HepG2 (cell line): ENCODE data around the gene TMEM14B. TPM values are rescaled to one million over a fixed set of nuclear protein-coding genes. Genes with fewer than 3 reads are reported as not detected.

Experiments used
- AHDC1 ChIP-seq: sonication (generic); formaldehyde crosslinking; IDR thresholded peaks from 2 replicates; pipeline ENCODE4 v1.5.1; 2020; ENCODE audit warnings: mild to moderate bottlenecking, missing genetic modification reagents, borderline replicate concordance
- AKNA ChIP-seq: sonication (generic); formaldehyde crosslinking; IDR thresholded peaks from 2 replicates; pipeline ENCODE4 v1.4.0; 2020; ENCODE audit warnings: missing genetic modification reagents, borderline replicate concordance
- FOXK2 ChIP-seq: fragments of 450-650 bp; IDR thresholded peaks from 2 replicates; pipeline ENCODE4 v1.6.1; 2016
- HNF1A ChIP-seq, 2 experiments: sonication (generic) in 1 of 2; formaldehyde crosslinking in 1 of 2; IDR thresholded peaks; 2 replicates each; pipeline versions ENCODE4 v1.4.0 to v1.6.1; 2016 to 2020; ENCODE audit warnings: borderline replicate concordance in 1 of 2, low read depth in 1 of 2, mild to moderate bottlenecking in 1 of 2, missing genetic modification reagents in 1 of 2
- JUNB ChIP-seq: sonication (generic); formaldehyde crosslinking; IDR thresholded peaks from 2 replicates; pipeline ENCODE4 v1.8.0; 2022; ENCODE audit warnings: missing genetic modification reagents, mild to moderate bottlenecking, borderline replicate concordance
- KDM2A ChIP-seq: sonication (generic); formaldehyde crosslinking; IDR thresholded peaks from 2 replicates; pipeline ENCODE4 v1.4.0; 2020; ENCODE audit warnings: low read depth, missing genetic modification reagents, borderline replicate concordance
- MEIS1 ChIP-seq: sonication (generic); formaldehyde crosslinking; IDR thresholded peaks from 2 replicates; pipeline ENCODE4 v1.9.0; 2021; ENCODE audit warnings: mild to moderate bottlenecking, missing genetic modification reagents, moderate library complexity, borderline replicate concordance
- NFYB ChIP-seq: sonication (generic); formaldehyde crosslinking; IDR thresholded peaks from 2 replicates; pipeline ENCODE4 v1.4.0; 2020; ENCODE audit warnings: missing genetic modification reagents
- PAX8 ChIP-seq: sonication (generic); formaldehyde crosslinking; IDR thresholded peaks from 2 replicates; pipeline ENCODE4 v1.8.0; 2022; ENCODE audit warnings: mild to moderate bottlenecking, missing genetic modification reagents, borderline replicate concordance
- ZBTB14 ChIP-seq: sonication (generic); formaldehyde crosslinking; IDR thresholded peaks from 2 replicates; pipeline ENCODE4 v1.4.0; 2020; ENCODE audit warnings: missing genetic modification reagents
- ZBTB43 ChIP-seq: sonication (generic); formaldehyde crosslinking; conservative IDR thresholded peaks from 2 replicates; pipeline ENCODE4 v1.4.0; 2020; ENCODE audit warnings: missing genetic modification reagents
- polyA plus RNA-seq, 8 experiments: library from polyadenylated mRNA; depleted of rRNA in 3 of 8; stranded (reverse) in 7 of 8; unstranded in 1 of 8; fragments of >200 nt; fragmentation: Illumina TruSeq in 4 of 8; extraction: Trizol in 4 of 8; gene quantifications; 2 replicates each; pipeline versions ENCODE4 v1.2.1 to v1.2.3, GENCODE V29; 2011 to 2016; ENCODE audit warnings: low read depth in 4 of 8, missing spikeins in 1 of 8, mixed read lengths in 1 of 8; ENCODE audit not compliant: insufficient read depth in 1 of 8
- total RNA-seq, 5 experiments: library from RNA; depleted of rRNA; stranded (reverse); fragments of >200 nt; fragmentation: Illumina TruSeq; extraction: Trizol; gene quantifications; 2 replicates each; pipeline ENCODE4 v1.2.3, GENCODE V29; 2016; ENCODE audit warnings: low read depth in 1 of 5

TMEM14B gene
- total and polyA plus RNA-seq, 2 of the 13 experiments (the other 11 are each of a cell fraction or from before 2014, with no cell fraction given), result 133 to 200 TPM

GRCh38 chr6:10725044-10725443 lies 22.6 kb upstream of the TMEM14B start (continued):
- TF ChIP-seq AHDC1 (CRISPR knock-in tag) (no peak), AKNA (CRISPR knock-in tag) (no peak), PAX8 (CRISPR knock-in tag) (no peak), JUNB (CRISPR knock-in tag) (no peak), ZBTB14 (no peak), HNF1A (IDR thresholded peaks at IDR 0.05; ENCODE audit: low read depth) (no peak), HNF1A (CRISPR knock-in tag; IDR thresholded peaks at IDR 0.05; ENCODE audit: borderline replicate concordance) (no peak), NFYB (CRISPR knock-in tag) (no peak), FOXK2 (no peak), ZBTB43 (no peak), KDM2A (CRISPR knock-in tag) (no peak), MEIS1 (CRISPR knock-in tag) (no peak)
